PFSK-1 (cell line): ENCODE measurements around the gene SMC3.

Source experiments
- FOXP2 ChIP-seq: optimal IDR thresholded peaks from 2 replicates; pipeline ENCODE3; 2011; ENCODE audit warnings: borderline replicate concordance, control low read depth, inconsistent platforms; ENCODE audit not compliant: insufficient read depth; ENCODE audit errors: extremely low read length, extremely low read depth
- POLR2AphosphoS5 ChIP-seq: IDR thresholded peaks from 2 replicates; pipeline ENCODE4 v1.6.1; 2012; ENCODE audit warnings: low read depth, mild to moderate bottlenecking, control low read depth, low read length, moderate library complexity
- REST ChIP-seq, 2 experiments: IDR thresholded peaks; 2 replicates each; pipeline versions ENCODE4 v1.6.1 to v1.8.0; 2011 to 2012; ENCODE audit warnings: low read depth in 2 of 2, low read length in 2 of 2, control low read depth in 1 of 2, inconsistent platforms in 1 of 2, mild to moderate bottlenecking in 1 of 2, moderate library complexity in 1 of 2; ENCODE audit not compliant: insufficient read depth in 1 of 2
- SIN3A ChIP-seq: IDR thresholded peaks from 2 replicates; pipeline ENCODE4 v1.6.1; 2012; ENCODE audit warnings: mild to moderate bottlenecking, low read length, moderate library complexity, borderline replicate concordance; ENCODE audit not compliant: insufficient read depth

GRCh38 chr10:110648692-110649346, 81.3 kb downstream of the SMC3 start:
- TF ChIP-seq POLR2AphosphoS5 (no peak), SIN3A (no peak), FOXP2 (no peak), REST (IDR thresholded peaks at IDR 0.05; ENCODE audit: insufficient read depth in 1 of 2, low read depth in 2 of 2, low read length in 2 of 2) (no peak)
